ENCODE data around the gene FUZ. TPM values are rescaled to one million over a fixed set of nuclear protein-coding genes. Genes with fewer than 3 reads are reported as not detected.
A peak's percentile ranks its signal among the peaks of the same experiment; 100 is the strongest.

FUZ gene, protein sequence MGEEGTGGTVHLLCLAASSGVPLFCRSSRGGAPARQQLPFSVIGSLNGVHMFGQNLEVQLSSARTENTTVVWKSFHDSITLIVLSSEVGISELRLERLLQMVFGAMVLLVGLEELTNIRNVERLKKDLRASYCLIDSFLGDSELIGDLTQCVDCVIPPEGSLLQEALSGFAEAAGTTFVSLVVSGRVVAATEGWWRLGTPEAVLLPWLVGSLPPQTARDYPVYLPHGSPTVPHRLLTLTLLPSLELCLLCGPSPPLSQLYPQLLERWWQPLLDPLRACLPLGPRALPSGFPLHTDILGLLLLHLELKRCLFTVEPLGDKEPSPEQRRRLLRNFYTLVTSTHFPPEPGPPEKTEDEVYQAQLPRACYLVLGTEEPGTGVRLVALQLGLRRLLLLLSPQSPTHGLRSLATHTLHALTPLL
- total RNA-seq (16.6 TPM), polyA plus RNA-seq (20.9 TPM)
- long read RNA-seq, donor 1: 0 reads
- long read RNA-seq, donor 2, transcript FUZ-201 (11 exons, 1,675 nt): major isoform, 7 of 11 reads
- long read RNA-seq, donor 2, partial matches to known transcripts: 0 of 11 reads
- long read RNA-seq, donor 2, other reads (novel, unspliced or antisense): 0 of 11 reads
- long read RNA-seq, donor 3, partial matches to known transcripts: 0 of 8 reads
- long read RNA-seq, donor 3, other reads (novel, unspliced or antisense): 0 of 8 reads
- long read RNA-seq, donor 4, partial matches to known transcripts: 0 of 3 reads
- long read RNA-seq, donor 4, other reads (novel, unspliced or antisense): 0 of 3 reads
- long read RNA-seq, donor 5, transcript FUZ-201 (11 exons, 1,675 nt): major isoform, 6 of 10 reads
- long read RNA-seq, donor 5, partial matches to known transcripts: 0 of 10 reads
- long read RNA-seq, donor 5, other reads (novel, unspliced or antisense): 0 of 10 reads
- long read RNA-seq, donor 6, partial matches to known transcripts: 16 of 20 reads
- long read RNA-seq, donor 6, other reads (novel, unspliced or antisense): 0 of 20 reads
- long read RNA-seq, donor 7, partial matches to known transcripts: 27 of 29 reads
- long read RNA-seq, donor 7, other reads (novel, unspliced or antisense): 0 of 29 reads
- long read RNA-seq, donor 8, partial matches to known transcripts: 0 of 6 reads
- long read RNA-seq, donor 8, other reads (novel, unspliced or antisense): 5 of 6 reads
- long read RNA-seq, donor 9, partial matches to known transcripts: 0 of 3 reads
- long read RNA-seq, donor 9, other reads (novel, unspliced or antisense): 0 of 3 reads
- long read RNA-seq, donor 10, partial matches to known transcripts: 20 of 25 reads
- long read RNA-seq, donor 10, other reads (novel, unspliced or antisense): 0 of 25 reads

DNA sequence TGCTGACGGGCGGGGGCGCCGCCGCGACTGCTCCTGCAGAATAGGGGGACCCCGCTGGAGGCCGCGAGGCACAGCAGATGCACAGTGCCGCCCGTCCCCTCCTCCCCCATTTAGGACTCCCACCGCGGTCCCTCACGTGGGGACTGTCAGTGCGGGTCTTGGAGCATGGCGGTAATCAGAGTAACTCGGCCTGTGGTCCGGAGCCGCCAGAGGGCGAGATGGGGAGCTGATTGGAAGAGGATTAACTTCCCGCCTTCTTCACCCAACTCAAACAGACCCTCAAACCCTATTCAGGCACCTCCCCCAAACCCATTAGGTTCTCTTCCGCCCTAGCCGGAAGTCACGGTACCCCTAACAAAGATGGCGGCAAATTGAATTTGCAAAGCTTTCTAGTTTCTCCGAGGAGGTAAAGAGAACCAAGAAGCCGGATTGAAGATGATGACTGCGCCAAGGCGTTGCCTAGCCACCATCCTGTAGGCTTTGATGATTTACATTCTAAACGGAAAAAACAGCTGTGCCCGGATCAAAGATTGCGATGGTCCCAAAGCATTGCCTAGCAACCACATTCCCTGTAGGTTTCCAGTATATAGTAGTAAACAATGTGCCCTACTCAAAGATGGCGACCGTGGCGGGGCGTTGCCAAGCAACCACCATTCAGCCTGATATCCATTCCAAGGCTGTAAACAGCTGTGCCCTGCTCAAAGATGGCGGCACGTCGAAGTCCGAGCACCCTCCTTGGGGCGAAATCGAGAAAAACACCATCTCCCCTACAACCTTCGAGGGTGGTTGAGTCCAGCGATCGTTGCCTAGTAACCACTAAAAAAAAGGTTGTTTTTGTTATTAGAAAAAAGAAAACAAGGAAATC, at the start of gene FUZ:
TSS of gene FUZ (minus strand) at position 296 of the 865 bp plus-strand sequence. CDS start at position 110, 186 bp downstream.
- WGBS: under 1% methylated on average over 45 of the region's 45 CpGs
- Histone ChIP-seq H3K27ac (ENCODE audit: low read depth in 1 of 2, low read length in 1 of 2) (peak within 1 kb of the TSS; percentile 86 to 96), H3K9me3 (ENCODE audit: control insufficient read depth in 2 of 2, insufficient read depth in 1 of 2, low read length in 1 of 2) (no peaks in the 10 kb centered on the region), H3K27me3 (ENCODE audit: control insufficient read depth in 2 of 2, insufficient read depth in 1 of 2, low read length in 1 of 2) (peaks cover 0 to 8% of the 10 kb centered on the region in 2 donors), H3K4me1 (ENCODE audit: control insufficient read depth in 2 of 2, insufficient read depth in 2 of 2, low read length in 2 of 2) (peaks cover 10 to 40% of the 10 kb centered on the region in 2 donors), H3K36me3 (ENCODE audit: control insufficient read depth in 2 of 2, insufficient read depth in 2 of 2, low read length in 1 of 2) (peaks cover 0 to under 1% of the 10 kb centered on the region in 2 donors), H3K4me3 (ENCODE audit: low read length in 2 of 2) (peak within 1 kb of the TSS; percentile 77 to 88)
- peak; percentile 90 to 98 (median 95) for DNase-seq (ENCODE audit: low read depth in 6 of 9, low spot score in 9 of 9)

GRCh38 chr19:49862391-49863253, 49.5 kb upstream of the FUZ start:
- no peaks in the 10 kb centered on the region for H3K27me3 ChIP-seq (ENCODE audit: control insufficient read depth in 2 of 2, insufficient read depth in 1 of 2, low read length in 1 of 2)
- H3K27ac ChIP-seq (ENCODE audit: low read depth in 1 of 2, low read length in 1 of 2): no peak overlapping the region
- 94% methylated on average over 49 of the region's 49 CpGs for WGBS
- H3K36me3 ChIP-seq (ENCODE audit: control insufficient read depth in 2 of 2, insufficient read depth in 2 of 2, low read length in 1 of 2): peaks cover 66 to 75% of the 10 kb centered on the region in 2 donors
- H3K4me3 ChIP-seq (ENCODE audit: low read length in 2 of 2): no peak overlapping the region
- peaks cover 16 to 32% of the 10 kb centered on the region in 2 donors for H3K4me1 ChIP-seq (ENCODE audit: control insufficient read depth in 2 of 2, insufficient read depth in 2 of 2, low read length in 2 of 2)
- no peaks in the 10 kb centered on the region for H3K9me3 ChIP-seq (ENCODE audit: control insufficient read depth in 2 of 2, insufficient read depth in 1 of 2, low read length in 1 of 2)
- DNase-seq (ENCODE audit: low read depth in 6 of 9, low spot score in 9 of 9): no peak

DNA sequence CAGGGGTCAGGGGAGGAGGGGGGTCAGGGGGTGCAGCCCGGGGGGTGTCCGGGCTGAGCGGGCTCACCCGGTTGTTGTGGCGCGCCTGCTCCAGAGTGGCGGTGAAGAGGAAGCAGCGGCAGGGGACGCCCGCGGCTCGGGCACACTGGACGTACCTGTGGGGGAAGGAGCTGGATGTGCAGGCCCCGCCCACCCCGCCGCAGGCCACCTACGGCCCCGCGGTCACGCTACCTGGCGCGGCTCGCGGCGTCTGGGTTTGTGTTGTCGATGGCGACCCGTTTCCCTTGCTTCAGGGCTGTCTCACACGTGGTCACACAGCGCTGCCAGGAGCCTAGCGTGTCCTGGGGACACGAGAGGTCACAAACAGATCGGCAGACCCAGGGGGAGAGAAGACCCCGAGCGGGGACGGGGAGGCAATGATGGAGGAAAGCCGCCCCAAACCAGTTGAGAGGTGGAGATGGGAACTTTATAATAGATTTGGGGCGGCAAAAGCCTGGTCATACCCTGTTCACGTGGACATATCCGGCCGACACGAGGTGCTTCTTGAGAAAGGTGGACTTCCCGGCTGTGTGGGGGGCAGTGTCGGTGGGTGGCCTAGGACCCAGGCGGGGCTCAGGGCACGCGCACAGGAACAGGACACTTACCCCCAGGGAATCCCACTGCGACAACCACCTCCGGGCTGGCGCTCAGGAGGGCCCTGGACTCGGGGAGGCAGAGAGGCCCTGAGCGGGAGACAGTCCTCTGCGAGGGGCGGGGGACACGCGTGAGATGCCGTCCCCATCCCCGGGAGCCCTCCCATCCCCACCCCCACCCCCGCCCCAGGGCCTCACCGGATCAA, 48.7 kb upstream of the FUZ start:
- 94% methylated on average over 60 of the region's 60 CpGs for WGBS
- no peaks in the 10 kb centered on the region for H3K9me3 ChIP-seq (ENCODE audit: control insufficient read depth in 2 of 2, insufficient read depth in 1 of 2, low read length in 1 of 2)
- H3K4me3 ChIP-seq (ENCODE audit: low read length in 2 of 2): no peak overlapping the region
- peaks cover 16 to 32% of the 10 kb centered on the region in 2 donors for H3K4me1 ChIP-seq (ENCODE audit: control insufficient read depth in 2 of 2, insufficient read depth in 2 of 2, low read length in 2 of 2)
- no peak overlapping the region for H3K27ac ChIP-seq (ENCODE audit: low read depth in 1 of 2, low read length in 1 of 2)
- H3K27me3 ChIP-seq (ENCODE audit: control insufficient read depth in 2 of 2, insufficient read depth in 1 of 2, low read length in 1 of 2): no peaks in the 10 kb centered on the region
- no peak for DNase-seq (ENCODE audit: low read depth in 6 of 9, low spot score in 9 of 9)
- peaks cover 75 to 84% of the 10 kb centered on the region in 2 donors for H3K36me3 ChIP-seq (ENCODE audit: control insufficient read depth in 2 of 2, insufficient read depth in 2 of 2, low read length in 1 of 2)

DNA sequence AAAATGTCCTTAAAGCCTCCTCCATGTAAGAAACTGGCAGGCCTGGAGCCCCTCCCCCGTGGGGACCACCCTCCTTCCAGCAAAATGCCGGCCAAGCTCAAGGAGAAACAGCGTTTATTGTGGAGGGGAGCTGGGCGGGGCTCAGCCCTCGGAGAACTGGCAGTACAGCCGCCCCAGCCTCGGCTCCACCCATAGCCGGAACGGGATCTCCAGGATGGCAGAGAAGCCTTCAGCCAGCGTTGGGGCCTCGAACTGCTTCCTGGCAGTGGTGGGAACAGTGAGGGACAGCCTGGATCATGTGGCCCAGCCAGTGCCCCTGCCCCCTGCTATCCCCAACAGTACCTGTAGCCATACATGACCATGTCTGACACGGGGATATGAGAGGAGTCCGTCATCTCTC, 48.0 kb upstream of the FUZ start:
- no peak for DNase-seq (ENCODE audit: low read depth in 6 of 9, low spot score in 9 of 9)

GRCh38 chr19:49860336-49861102, 47.4 kb upstream of the FUZ start:
- no peak for DNase-seq (ENCODE audit: low read depth in 6 of 9, low spot score in 9 of 9)
- peaks cover 81 to 96% of the 10 kb centered on the region in 2 donors for H3K36me3 ChIP-seq (ENCODE audit: control insufficient read depth in 2 of 2, insufficient read depth in 2 of 2, low read length in 1 of 2)
- H3K4me1 ChIP-seq (ENCODE audit: control insufficient read depth in 2 of 2, insufficient read depth in 2 of 2, low read length in 2 of 2): peaks cover 5 to 20% of the 10 kb centered on the region in 2 donors
- no peaks in the 10 kb centered on the region for H3K27me3 ChIP-seq (ENCODE audit: control insufficient read depth in 2 of 2, insufficient read depth in 1 of 2, low read length in 1 of 2)
- no peaks in the 10 kb centered on the region for H3K9me3 ChIP-seq (ENCODE audit: control insufficient read depth in 2 of 2, insufficient read depth in 1 of 2, low read length in 1 of 2)
- H3K27ac ChIP-seq (ENCODE audit: low read depth in 1 of 2, low read length in 1 of 2): no peak overlapping the region
- H3K4me3 ChIP-seq (ENCODE audit: low read length in 2 of 2): no peak overlapping the region
- 94% methylated on average over 17 of the region's 17 CpGs for WGBS

More for the DNA sequence above, 48.0 kb upstream of the FUZ start:
- Histone ChIP-seq H3K27ac (ENCODE audit: low read depth in 1 of 2, low read length in 1 of 2) (no peak overlapping the region), H3K9me3 (ENCODE audit: control insufficient read depth in 2 of 2, insufficient read depth in 1 of 2, low read length in 1 of 2) (no peaks in the 10 kb centered on the region), H3K4me1 (ENCODE audit: control insufficient read depth in 2 of 2, insufficient read depth in 2 of 2, low read length in 2 of 2) (peaks cover 9 to 25% of the 10 kb centered on the region in 2 donors), H3K4me3 (ENCODE audit: low read length in 2 of 2) (no peak overlapping the region), H3K36me3 (ENCODE audit: control insufficient read depth in 2 of 2, insufficient read depth in 2 of 2, low read length in 1 of 2) (peaks cover 80 to 90% of the 10 kb centered on the region in 2 donors), H3K27me3 (ENCODE audit: control insufficient read depth in 2 of 2, insufficient read depth in 1 of 2, low read length in 1 of 2) (no peaks in the 10 kb centered on the region)
- 90% methylated on average over 13 of the region's 13 CpGs for WGBS

- Histone ChIP-seq H3K4me1 (ENCODE audit: control insufficient read depth in 2 of 2, insufficient read depth in 2 of 2, low read length in 2 of 2) (peaks cover 0 to 13% of the 10 kb centered on the region in 2 donors), H3K27ac (ENCODE audit: low read depth in 1 of 2, low read length in 1 of 2) (no peak overlapping the region)
- WGBS: 96% methylated on average over 22 of the region's 22 CpGs
Observed at GRCh38 chr19:49859682-49860335, 46.7 kb upstream of the FUZ start.

More at GRCh38 chr19:49859682-49860335, 46.7 kb upstream of the FUZ start:
- H3K9me3 ChIP-seq (ENCODE audit: control insufficient read depth in 2 of 2, insufficient read depth in 1 of 2, low read length in 1 of 2): no peaks in the 10 kb centered on the region
- H3K27me3 ChIP-seq (ENCODE audit: control insufficient read depth in 2 of 2, insufficient read depth in 1 of 2, low read length in 1 of 2): no peaks in the 10 kb centered on the region
- no peak overlapping the region for H3K4me3 ChIP-seq (ENCODE audit: low read length in 2 of 2)
- no peak for DNase-seq (ENCODE audit: low read depth in 6 of 9, low spot score in 9 of 9)
- H3K36me3 ChIP-seq (ENCODE audit: control insufficient read depth in 2 of 2, insufficient read depth in 2 of 2, low read length in 1 of 2): peaks cover 84 to 99% of the 10 kb centered on the region in 2 donors

Measured in thymus (tissue), 14 donors.